ENCODE measurements around the gene SLC20A1.

The SLC20A1 gene

DNA sequence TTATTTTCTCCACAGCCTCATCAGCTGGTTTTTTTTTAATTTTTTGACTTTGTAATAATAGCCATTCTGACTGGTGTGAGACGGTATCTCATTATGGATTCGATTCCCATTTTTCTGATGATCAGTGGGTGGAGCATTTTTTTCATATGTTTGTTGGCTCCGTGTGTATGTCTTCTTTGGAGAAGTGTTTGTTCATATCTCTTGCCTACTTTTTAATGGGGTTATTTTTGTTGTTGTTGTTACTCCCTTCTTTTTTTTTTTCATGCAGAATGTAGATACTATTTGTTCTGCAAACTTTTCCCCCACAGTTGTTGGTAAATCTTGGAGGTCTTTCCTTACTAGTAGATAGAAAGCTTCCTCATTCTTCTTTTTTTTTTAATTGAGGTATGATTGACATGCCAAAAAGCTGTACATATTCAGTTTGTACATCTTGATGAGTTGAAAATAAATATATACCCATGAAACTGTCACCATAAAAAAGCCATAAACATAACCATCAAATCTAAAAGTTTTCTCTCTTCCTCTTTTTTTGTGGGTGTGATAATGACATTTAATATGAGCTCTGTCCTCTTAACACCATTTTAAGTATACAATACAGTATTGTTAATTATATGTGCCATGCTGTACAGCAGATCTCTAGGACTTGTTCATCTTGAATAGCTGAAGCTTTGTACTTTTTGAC, 53.2 kb downstream of the SLC20A1 start:
- no peaks in the 10 kb centered on the region for H3K4me1 ChIP-seq (ENCODE audit: insufficient read depth, low read length, severe bottlenecking)
- no peaks in the 10 kb centered on the region for H3K36me3 ChIP-seq (ENCODE audit: insufficient read depth, low read length)
- H4K20me1 ChIP-seq (ENCODE audit: insufficient read depth, low read length) = no peaks in the 10 kb centered on the region
- H3K9ac ChIP-seq (ENCODE audit: low read length) = no peak overlapping the region
- TF ChIP-seq EZH2 (IDR thresholded peaks at IDR 0.05; ENCODE audit: borderline replicate concordance, low read length) = no peak
- TF ChIP-seq, protein P1, sequence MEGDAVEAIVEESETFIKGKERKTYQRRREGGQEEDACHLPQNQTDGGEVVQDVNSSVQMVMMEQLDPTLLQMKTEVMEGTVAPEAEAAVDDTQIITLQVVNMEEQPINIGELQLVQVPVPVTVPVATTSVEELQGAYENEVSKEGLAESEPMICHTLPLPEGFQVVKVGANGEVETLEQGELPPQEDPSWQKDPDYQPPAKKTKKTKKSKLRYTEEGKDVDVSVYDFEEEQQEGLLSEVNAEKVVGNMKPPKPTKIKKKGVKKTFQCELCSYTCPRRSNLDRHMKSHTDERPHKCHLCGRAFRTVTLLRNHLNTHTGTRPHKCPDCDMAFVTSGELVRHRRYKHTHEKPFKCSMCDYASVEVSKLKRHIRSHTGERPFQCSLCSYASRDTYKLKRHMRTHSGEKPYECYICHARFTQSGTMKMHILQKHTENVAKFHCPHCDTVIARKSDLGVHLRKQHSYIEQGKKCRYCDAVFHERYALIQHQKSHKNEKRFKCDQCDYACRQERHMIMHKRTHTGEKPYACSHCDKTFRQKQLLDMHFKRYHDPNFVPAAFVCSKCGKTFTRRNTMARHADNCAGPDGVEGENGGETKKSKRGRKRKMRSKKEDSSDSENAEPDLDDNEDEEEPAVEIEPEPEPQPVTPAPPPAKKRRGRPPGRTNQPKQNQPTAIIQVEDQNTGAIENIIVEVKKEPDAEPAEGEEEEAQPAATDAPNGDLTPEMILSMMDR (IDR thresholded peaks at IDR 0.05; ENCODE audit: low read length) = no peak
- H3K27ac ChIP-seq (ENCODE audit: low read depth, low read length, poor library complexity, severe bottlenecking) = no peak overlapping the region
- no peaks in the 10 kb centered on the region for H3K79me2 ChIP-seq (ENCODE audit: insufficient read depth, low read length)
- no peaks in the 10 kb centered on the region for H3F3A ChIP-seq (ENCODE audit: insufficient read depth, low read length)
- no peak overlapping the region for H2AFZ ChIP-seq (ENCODE audit: low read length)
- 0 out of 2 replicates have a peak, but pooled peaks cover 5% of the 10 kb centered on the region for H3K27me3 ChIP-seq (ENCODE audit: insufficient read depth, low read length)
- H3K9me3 ChIP-seq (ENCODE audit: low read length) = no peaks in the 10 kb centered on the region
- no peaks in the 10 kb centered on the region for H3K9me2 ChIP-seq (ENCODE audit: low read depth, low read length)
- H3K4me3 ChIP-seq (ENCODE audit: low read depth, low read length, poor library complexity, severe bottlenecking) = no peak overlapping the region
- no peak overlapping the region for H3K4me2 ChIP-seq (ENCODE audit: low read length)

DNA sequence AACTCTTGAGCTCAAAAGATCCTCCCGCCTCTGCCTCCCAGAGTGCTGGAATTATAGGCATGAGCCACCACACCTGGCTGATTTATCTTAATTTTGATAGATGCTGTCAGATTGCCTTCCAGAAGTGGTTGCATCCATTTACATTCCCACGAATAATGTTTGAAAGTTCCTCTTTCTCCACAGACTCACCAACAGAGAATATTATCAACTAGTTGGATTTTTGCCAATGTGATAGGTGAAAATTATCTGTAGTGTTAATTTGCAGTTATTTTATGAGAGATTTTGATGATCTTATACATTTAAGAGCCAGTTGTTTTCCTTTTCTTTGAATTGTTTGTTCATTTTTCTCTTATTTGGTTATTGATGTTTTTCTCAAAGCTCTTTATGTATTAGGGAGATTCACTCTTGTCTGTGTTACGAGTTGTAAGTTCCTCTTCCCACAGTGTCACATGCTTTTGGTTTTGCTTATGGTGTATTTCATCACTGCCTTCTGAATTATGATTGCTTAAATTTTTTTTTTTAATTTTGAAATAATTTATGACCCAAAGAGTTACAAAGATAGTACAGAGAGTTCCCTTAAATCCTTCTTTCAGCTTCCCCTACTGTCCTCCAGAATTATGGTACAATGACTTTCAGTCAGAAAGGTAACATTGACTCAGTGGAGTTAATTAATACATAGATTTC, 54.4 kb downstream of the SLC20A1 start:
- no peaks in the 10 kb centered on the region for H3K36me3 ChIP-seq (ENCODE audit: insufficient read depth, low read length)
- no peaks in the 10 kb centered on the region for H3K79me2 ChIP-seq (ENCODE audit: insufficient read depth, low read length)
- no peaks in the 10 kb centered on the region for H3F3A ChIP-seq (ENCODE audit: insufficient read depth, low read length)
- no peak overlapping the region for H3K27ac ChIP-seq (ENCODE audit: low read depth, low read length, poor library complexity, severe bottlenecking)
- TF ChIP-seq EZH2 (IDR thresholded peaks at IDR 0.05; ENCODE audit: borderline replicate concordance, low read length) = no peak
- TF ChIP-seq, protein P1 (IDR thresholded peaks at IDR 0.05; ENCODE audit: low read length) = no peak
- H3K9me2 ChIP-seq (ENCODE audit: low read depth, low read length) = no peaks in the 10 kb centered on the region
- H3K4me2 ChIP-seq (ENCODE audit: low read length) = no peak overlapping the region
- no peak overlapping the region for H3K4me3 ChIP-seq (ENCODE audit: low read depth, low read length, poor library complexity, severe bottlenecking)
- H3K9me3 ChIP-seq (ENCODE audit: low read length) = no peaks in the 10 kb centered on the region
- H3K4me1 ChIP-seq (ENCODE audit: insufficient read depth, low read length, severe bottlenecking) = no peaks in the 10 kb centered on the region
- H3K27me3 ChIP-seq (ENCODE audit: insufficient read depth, low read length) = 0 out of 2 replicates have a peak, but pooled peaks cover 5% of the 10 kb centered on the region
- H3K9ac ChIP-seq (ENCODE audit: low read length) = no peak overlapping the region
- no peaks in the 10 kb centered on the region for H4K20me1 ChIP-seq (ENCODE audit: insufficient read depth, low read length)
- H2AFZ ChIP-seq (ENCODE audit: low read length) = no peak overlapping the region

GRCh38 chr2:112701052-112701451, 55.3 kb downstream of the SLC20A1 start:
- H3K79me2 ChIP-seq (ENCODE audit: insufficient read depth, low read length) = no peaks in the 10 kb centered on the region
- H2AFZ ChIP-seq (ENCODE audit: low read length) = no peak overlapping the region
- no peaks in the 10 kb centered on the region for H3K9me2 ChIP-seq (ENCODE audit: low read depth, low read length)
- H4K20me1 ChIP-seq (ENCODE audit: insufficient read depth, low read length) = no peaks in the 10 kb centered on the region
- no peaks in the 10 kb centered on the region for H3K4me1 ChIP-seq (ENCODE audit: insufficient read depth, low read length, severe bottlenecking)
- H3K27ac ChIP-seq (ENCODE audit: low read depth, low read length, poor library complexity, severe bottlenecking) = no peak overlapping the region
- no peaks in the 10 kb centered on the region for H3F3A ChIP-seq (ENCODE audit: insufficient read depth, low read length)
- 0 out of 2 replicates have a peak, but pooled peaks cover 5% of the 10 kb centered on the region for H3K27me3 ChIP-seq (ENCODE audit: insufficient read depth, low read length)
- TF ChIP-seq, protein P1 (IDR thresholded peaks at IDR 0.05; ENCODE audit: low read length) = no peak
- no peak for TF ChIP-seq EZH2 (IDR thresholded peaks at IDR 0.05; ENCODE audit: borderline replicate concordance, low read length)
- no peak overlapping the region for H3K4me3 ChIP-seq (ENCODE audit: low read depth, low read length, poor library complexity, severe bottlenecking)
- H3K36me3 ChIP-seq (ENCODE audit: insufficient read depth, low read length) = no peaks in the 10 kb centered on the region
- H3K9me3 ChIP-seq (ENCODE audit: low read length) = no peaks in the 10 kb centered on the region
- no peak overlapping the region for H3K9ac ChIP-seq (ENCODE audit: low read length)
- no peak overlapping the region for H3K4me2 ChIP-seq (ENCODE audit: low read length)

Measured in OCI-LY1 (cell line).